NCI-H748 (cell line): ENCODE measurements around the gene PKM.
A peak's percentile ranks its signal among the peaks of the same experiment; 100 is the strongest.

Source experiments
- DNase-seq: peaks from one replicate; lab custom pipeline; 2025; ENCODE audit not compliant: unreplicated experiment; lab: John Stamatoyannopoulos, UW

Gene PKM

GRCh38 chr15:72236381-72237003 lies 5.5 kb upstream of the PKM start:
- no peak for DNase-seq

GRCh38 chr15:72235298-72235697 lies 4.3 kb upstream of the PKM start:
- no peak for DNase-seq

GRCh38 chr15:72233769-72234168 lies 2.8 kb upstream of the PKM start:
- no peak for DNase-seq

- DNase-seq: peak; percentile 85
Measured at GRCh38 chr15:72231833-72232478, 966 bp upstream of the PKM start.

- peak; percentile 89 for DNase-seq
Measured at GRCh38 chr15:72230197-72231065, 559 bp downstream of the PKM start.

- DNase-seq: no peak
Measured at GRCh38 chr15:72229947-72230196, 1.1 kb downstream of the PKM start.

- DNase-seq: no peak
Measured at GRCh38 chr15:72229076-72229946, 1.7 kb downstream of the PKM start.

GRCh38 chr15:72227720-72228119 lies 3.3 kb downstream of the PKM start:
- no peak for DNase-seq

GRCh38 chr15:72227192-72227586 lies 3.8 kb downstream of the PKM start:
- no peak for DNase-seq

- no peak for DNase-seq
Measured at GRCh38 chr15:72223278-72223677, 7.7 kb downstream of the PKM start.

GRCh38 chr15:72222393-72222792 lies 8.6 kb downstream of the PKM start:
- DNase-seq: no peak

- DNase-seq: no peak
Measured at GRCh38 chr15:72220687-72221086, 10.3 kb downstream of the PKM start.

- no peak for DNase-seq
Measured at GRCh38 chr15:72217216-72217615, 13.8 kb downstream of the PKM start.

GRCh38 chr15:72216079-72216478 lies 14.9 kb downstream of the PKM start:
- no peak for DNase-seq

- no peak for DNase-seq
Measured at GRCh38 chr15:72207558-72208085, 23.4 kb downstream of the PKM start.

- no peak for DNase-seq
Measured at GRCh38 chr15:72206677-72207000, 24.4 kb downstream of the PKM start.

- no peak for DNase-seq
Measured at GRCh38 chr15:72205896-72206676, 24.9 kb downstream of the PKM start.

- DNase-seq: no peak
Measured at GRCh38 chr15:72205273-72205672, 25.7 kb downstream of the PKM start.

- DNase-seq: no peak
Measured at GRCh38 chr15:72203507-72203837, 27.5 kb downstream of the PKM start.

- no peak for DNase-seq
Measured at GRCh38 chr15:72202801-72203506, 28.0 kb downstream of the PKM start.
